NCI-H526 treated with DMSO at 0.1 percent for 48 hours (cell line): ENCODE measurements around the gene CITED4.

Experiments
- DNase-seq: peaks from one replicate; lab custom pipeline; 2025; lab: John Stamatoyannopoulos, UW

The CITED4 gene

DNA sequence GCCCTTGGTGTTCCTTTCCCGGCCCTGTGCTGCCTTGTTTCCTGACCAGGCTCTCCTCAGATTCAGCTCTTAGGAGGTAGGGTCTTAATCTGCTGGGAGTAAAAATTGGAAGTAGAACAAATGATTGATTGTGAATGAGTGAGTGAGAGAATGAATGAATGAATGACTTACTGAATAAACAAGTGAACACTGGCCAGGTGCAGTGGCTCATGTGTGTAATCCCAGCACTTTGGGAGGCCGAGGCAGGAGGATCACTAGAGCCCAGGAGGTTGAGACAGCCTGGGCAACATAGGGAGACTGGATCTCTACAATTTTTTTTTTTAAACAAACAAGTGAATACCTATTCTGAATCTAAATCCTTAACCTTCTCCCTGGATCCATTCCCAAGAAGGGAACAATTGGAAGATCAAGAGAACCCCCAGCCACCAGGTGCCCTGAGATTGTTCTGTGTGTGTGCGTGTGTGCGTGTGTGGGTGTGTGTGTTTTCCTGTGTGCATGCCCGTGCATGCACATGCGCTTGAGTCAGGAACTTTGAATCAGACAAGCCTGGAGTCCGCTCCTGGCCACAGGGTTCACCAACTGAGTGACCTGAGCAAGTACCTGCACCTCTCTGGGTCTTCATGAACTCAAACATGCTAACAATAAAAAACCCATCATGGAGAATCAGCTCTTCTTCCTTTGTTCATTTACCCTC is 24.3 kb upstream of the CITED4 start:
- no peak for DNase-seq

DNA sequence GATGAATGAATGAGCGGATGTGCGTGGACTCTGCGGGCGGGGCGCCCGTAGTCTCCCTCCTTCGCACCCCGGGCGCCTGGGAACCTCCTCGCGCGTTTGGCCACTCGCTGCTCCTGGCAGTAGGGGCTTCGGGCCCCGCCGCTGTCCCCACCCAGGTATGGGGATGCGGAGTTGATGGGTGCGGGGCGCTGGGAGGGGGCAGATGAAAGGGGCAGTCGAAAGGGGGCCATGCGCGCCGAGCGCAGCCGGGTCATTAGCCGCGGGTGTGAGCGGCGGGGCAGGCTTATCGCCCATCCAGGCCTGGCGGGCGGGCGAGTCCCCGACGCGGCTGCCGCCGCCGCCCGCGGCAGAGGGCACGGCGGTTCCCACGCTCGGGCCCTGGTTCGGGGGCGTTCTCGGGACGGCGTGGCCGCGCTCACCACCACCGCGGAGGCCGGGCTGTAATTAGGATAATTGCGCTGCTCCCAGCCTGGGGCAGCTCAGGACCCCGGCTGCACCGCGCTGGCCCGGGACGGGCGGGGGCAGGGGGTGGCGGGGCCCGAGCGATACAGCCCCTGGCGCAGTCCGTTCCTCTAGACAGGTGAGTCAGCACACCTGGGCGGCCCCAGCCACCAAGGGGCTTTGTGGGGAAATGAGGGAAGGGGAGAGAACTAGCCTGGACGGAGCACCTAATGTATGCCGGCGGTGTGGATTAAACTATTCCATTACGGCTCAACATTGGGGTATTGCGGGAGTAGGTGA is 22.1 kb upstream of the CITED4 start:
- DNase-seq: no peak

DNA sequence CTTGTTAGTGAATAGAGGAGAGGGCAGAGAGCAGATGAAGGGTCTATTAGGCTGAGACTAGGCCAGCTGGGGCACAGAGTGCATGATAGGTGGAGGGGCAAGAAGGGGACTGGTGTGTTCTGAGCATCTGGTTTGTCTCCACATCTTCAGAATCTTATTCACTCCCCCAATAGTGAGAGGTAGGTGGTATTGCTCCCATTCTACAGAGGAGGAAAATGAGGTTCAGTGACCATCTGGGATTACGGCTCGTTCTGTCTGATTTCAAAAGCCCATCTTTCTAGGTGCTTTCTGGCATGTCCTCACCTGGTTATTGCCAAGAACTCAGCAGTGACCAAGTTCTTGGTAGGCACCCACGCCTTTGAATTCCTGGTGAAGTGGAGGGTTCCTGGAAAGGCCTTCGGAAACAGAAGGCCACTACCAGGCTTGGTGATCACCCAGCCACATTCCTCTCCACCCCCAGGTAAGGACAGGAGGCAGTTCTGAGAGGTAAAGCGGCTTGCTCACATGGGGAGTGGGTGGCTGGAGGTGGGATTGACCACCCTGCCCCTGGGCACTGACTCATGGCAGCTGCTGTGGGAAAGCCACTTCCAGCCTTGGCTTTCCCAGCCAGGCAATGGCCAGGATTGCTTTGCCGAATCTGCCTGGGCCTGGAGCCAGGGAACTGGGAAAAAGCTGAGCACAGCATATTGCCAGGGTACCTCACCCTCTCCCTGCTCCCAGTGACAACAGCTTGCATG is 18.8 kb upstream of the CITED4 start:
- no peak for DNase-seq

DNA sequence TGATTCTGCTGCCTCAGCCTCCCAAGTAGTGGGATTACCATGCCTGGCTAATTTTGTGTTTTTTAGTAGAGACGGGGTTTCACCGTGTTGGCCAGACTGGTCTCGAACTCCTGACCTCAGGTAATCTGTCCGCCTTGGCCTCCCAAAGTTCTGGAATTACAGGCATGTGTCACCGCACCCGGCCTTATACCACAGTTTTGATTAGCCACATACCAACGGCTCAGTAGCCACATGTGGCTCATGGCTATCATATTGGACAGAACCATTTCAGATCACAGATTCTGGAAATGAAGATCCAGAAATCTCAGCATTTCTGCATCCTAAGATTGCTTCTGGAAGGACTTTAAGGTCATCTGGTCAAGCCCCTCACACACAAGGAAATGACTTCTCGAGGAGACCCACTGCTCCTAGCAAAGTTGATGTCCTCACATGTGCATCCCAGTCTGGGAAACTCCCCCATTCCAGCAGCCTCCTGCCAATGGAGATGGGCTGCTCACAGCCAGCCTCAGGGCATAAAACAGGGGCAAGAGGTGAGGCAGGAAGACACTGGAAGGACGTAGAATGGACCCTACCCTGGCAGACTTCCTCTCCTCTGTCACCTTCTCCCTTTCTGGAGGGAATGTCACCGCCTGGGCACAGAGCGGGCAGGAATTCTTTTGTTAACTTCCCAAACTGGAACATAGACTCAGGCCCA is 17.5 kb upstream of the CITED4 start:
- no peak for DNase-seq

DNA sequence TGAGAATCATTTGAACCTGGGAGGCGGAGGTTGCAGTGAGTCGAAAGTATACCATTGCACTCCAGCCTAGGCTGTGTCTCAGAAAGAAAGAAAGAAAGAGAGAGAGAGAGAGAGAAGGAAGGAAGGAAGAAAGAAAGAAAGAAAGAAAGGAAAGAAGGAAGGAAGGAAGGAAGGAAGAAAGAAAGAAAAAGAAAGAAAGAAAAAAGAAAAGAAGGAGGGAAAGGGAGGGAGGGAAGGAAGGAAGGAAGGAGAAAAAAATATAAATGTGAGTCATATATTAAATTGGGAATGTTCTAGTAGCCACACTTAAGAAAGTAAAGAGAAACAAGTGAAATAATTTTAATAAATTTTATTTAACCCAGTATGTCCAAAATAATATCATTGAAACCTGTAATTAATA is 16.7 kb upstream of the CITED4 start:
- no peak for DNase-seq

DNA sequence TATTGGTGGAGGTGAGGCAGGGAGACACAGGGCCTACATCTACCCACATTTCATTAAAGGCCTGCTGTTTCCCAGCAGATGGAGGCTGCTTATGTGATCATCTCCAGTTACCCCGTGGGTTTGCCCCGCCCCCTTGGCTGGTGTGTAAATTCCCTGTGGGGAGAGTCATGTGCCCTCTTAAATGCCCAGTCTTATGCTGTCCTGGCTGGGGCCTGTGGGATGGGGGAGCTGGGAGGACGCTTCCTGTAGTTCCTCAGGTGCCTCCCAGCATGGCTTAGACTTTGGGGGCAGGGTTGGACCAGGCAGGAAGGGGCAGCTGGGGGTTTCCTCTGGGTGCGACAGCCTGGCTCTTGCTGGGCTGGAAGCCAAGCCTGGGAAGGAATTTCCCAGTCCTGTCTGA is 15.5 kb upstream of the CITED4 start:
- DNase-seq: no peak

DNA sequence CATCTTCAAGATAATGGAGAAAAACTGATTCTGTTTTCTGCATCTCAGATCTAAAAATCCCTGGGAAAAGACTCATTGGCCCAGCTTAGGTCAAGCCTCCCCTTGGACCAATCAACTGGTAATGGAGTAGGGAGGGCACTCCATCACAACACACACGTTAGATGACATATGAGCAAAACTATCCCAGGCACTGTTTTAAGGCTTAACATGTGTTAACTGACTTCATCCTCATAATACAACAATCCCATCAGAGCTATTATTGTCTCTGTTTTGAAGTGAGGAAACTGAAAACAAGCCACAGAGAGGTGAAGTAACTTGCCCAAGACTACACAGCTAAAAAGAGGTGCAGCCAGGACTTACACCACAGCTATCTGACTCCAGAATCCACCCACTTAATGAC is 14.7 kb upstream of the CITED4 start:
- no peak for DNase-seq

DNA sequence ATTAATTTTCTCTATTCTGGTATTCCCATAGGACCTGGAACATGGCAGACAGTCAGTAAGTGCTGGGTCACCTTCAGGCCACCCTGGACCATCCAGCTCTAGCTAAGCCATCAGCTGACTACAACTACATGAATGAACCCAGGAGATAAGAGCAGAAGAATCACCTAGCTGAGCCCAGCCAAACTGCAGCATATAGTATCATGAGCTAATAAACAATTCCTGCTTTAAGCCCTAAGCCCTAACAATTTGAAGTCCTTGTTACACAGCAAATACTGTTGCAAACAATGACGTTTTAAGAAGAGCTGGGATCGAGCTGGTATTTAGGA is 14.2 kb upstream of the CITED4 start:
- no peak for DNase-seq

DNA sequence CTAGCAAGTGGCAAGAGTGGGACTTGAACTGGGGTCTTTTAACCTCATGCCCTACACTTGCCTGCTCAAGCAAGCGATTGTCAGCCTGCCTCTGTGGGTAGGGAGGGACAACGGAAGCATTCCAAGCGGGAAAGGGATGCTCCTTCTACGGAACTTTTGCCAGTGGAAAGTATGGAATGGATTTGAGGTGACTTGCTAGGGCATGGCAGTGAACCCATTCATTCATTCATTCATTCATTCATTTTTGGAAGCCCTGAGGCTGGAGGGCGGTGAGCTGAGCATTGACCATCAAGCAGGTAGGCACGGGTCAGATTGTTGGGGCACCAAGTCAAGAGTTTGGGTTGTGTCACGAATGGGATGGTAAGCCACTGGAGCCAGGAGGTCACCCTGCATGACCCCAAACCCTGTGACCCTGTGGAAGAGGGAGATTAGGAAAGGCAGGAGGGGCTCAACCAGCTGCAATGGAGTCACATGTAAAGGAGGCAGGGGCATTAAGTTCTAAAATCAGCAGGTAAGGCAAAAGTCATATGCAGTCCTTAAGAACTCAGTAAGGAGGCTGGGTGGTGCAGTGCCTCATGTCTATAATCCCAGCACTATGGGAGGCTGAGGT is 11.8 kb upstream of the CITED4 start:
- no peak for DNase-seq

DNA sequence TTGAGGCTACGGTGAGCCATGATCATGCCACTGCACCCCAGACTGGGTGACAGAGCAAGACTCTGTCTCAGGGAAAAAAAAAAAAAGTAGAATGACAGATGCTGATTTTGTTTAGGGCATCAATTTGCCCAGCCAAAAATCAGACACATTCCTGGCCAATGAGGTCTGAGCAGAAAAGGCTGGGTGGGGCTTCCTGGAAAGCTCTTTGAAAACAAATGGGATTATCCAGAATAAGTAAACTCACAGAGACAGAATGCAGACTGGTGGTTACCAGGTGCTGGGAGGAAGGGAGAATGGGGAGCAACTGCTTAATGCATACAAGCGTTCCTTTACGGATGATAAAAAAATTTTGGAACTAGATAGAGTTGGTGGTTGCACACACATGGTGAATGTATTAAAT is 10.1 kb upstream of the CITED4 start:
- DNase-seq: no peak

DNA sequence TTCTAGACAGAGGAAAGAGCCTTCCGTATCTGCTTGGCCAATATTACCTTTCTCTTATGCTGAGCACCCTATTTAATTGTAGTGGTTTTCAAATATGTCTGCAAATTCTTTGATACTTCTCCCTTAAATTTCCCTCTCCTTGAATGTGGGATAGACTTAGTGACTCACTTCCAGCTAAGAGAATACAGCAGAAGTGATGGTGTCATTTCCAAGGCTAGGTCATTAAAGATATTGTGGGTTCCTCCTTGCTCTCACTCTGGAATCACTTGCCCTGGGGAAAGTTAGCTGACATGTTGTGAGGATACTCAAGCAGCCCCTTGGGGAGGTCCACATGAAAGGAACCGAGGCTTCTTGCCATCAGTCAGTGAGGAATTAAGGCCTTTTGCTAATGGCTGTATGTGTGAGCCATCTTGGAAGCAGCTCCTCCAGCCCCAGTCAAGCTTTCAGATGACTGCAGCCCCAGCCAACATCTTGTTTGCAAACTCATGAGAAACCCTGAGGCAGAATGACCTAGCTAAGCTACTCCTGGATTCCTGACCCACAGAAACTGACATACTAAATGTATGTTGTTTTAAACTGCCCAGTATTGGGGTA is 8.1 kb upstream of the CITED4 start:
- no peak for DNase-seq

DNA sequence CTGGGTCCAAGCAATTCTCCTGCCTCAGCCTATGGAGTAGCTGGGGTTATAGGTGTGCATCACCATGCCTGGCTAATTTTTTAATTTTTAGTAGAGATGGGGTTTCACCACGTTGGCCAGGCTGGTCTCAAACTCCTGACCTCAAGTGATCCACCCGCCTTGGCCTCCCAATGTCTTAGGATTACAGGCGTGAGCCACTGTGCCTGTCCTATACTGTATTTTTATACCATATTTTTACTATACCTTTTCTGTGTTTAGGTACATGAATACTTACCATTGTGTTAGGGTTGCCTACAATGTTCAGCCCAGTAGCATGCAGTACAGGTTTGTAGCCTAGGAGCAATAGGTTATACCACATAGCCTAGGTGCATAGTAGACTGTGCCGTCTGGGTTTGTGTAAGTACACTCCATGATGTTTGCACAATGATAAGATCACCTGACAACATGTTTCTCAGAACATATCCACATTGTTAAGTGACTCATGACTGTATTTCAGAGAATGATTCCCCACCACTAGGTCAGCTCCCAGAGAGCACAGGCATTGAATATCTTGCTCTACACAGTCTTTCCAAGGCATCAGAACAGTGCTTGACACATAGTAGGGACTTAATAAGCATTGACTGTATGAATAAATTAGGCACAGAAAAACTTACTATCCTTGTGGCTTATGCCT is 6.0 kb upstream of the CITED4 start:
- peak; percentile 22 for DNase-seq

DNA sequence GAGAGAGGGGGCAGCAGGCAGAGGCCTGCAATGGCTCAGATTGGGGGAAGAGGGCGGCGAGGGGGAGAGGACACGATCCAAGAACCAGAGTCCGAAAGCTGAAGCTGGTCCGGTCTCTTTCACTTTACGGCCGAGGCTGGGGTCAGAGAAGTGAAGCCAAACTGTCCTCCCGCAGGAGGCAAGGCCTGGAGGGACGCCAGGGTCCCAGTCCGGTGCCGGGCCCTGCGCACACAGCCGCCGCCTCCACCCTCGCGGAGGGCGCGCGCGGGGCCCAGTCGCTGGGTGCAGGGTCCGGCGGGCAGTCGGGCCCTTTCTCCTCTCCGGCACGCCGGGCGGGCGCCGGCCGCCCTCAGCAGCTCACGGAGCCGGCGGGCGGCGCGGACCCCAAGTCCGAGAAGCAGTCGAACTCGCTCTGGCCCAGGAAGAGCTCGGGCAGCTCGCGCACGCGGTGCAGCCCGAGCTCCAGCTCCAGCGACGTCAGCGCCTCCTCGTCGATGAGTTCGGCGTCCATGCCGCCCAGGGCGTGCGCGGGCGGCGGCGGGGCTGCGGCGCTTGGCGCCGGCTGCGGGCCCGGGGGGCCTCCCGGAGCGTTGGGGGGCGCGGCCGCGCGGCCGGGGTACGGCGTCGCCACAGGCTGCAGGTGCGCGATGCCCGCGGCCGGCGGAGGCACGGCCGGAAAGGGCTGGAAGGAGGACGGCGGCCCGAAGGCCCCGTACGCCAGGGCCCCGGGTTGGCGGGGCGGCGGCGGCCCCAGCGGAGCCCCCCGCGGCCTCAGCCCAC is 749 bp downstream of the CITED4 start:
- no peak for DNase-seq

DNA sequence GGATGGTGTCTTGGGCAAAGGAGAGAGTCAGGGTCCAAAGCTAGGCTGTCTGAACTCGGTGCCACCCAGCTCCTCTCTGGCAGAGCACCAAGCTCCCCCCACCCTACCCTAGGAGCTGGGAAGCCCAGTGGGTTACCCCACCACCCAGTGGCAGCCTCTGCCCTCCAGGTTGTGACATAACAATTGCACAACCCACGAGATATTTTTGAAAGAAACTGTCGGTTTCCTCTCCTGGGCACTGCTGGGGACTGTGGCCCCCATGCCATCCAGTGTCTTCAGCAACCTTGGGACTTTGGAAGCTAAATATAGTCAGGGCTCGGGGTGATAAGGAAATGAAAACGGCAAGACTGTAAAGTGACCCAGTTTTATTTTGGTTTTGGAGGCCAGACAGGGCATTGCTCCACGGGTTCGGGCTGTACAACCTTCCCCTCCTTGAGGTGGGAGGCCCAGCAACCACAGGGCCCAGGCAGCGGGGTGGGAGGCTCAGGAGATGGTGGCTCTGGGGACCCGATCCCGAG is 1.4 kb downstream of the CITED4 start:
- no peak for DNase-seq

DNA sequence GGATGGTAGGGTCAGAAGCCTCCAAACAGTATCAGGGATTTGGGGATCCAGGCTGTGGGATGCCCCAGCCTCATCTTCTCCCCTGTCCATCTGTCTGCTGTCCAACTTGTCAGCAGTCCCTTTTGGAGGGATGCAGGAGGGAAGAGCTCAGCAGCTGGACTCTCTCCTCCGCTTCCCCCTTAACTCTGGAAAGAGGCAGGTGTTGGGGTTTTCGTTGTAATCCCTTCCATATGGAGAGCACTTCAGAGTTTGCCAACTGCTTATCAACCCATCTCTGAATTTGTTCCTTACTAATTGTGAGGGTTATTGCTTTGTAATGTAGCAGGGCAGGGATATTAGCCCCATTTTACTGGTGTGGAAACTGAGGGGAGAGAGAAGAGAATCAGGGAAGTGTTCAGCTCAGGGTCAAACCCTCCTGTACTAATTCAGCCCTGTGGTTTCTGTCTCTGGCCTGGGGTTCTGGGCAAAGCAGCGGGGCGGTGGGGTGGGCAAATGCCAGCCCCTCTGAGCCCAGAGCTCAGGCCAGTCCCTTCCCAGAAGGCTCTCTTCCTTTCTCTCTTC is 3.2 kb downstream of the CITED4 start:
- no peak for DNase-seq

DNA sequence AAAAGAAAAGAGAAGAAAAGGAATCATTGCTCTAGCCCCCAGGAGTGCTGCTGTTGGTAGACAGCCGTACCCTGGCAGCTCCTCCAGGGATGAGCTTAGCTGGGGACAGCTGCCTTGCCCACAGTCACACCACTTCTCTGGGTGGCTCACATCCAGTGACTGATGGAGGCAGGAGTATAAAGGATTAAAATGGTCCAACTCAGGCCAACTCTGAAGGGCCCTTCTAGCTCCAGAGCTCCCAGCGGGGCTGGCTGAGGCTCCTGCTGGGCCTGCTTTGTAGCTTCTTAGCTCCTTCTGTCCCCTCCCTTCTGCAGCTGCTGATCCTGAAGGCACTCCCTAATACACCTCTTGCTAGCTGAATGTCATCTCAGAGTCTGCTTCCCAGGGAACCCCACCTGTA is 4.4 kb downstream of the CITED4 start:
- no peak for DNase-seq

DNA sequence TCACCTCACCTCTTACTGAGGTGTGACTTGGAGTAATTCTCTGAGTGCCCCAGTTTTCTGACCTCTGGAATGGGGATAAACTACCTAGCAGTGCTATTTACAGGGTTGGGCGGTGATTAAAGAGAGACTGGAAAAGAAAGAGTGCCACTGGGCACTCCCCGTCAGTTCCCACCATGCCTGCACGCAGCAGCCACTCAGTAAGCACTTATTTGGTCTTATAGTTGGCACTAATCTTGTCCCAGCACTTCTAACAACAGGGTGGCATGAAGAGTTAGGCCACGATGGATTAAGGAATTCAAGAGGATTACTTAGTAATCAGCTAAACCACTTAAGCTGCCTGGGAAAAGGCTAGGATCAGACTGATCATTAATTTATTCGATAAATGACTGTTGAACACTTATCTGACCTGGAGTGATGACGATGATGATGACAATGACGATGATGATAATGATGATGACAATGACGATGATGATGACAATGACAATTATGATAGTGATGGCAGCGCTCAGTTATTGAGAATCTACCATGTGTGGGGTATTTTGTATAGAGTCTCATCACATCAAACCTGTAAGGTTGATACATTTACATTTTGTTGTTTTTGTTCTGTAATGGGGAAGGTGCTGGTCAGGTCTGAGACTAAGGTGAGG is 5.4 kb downstream of the CITED4 start:
- no peak for DNase-seq

DNA sequence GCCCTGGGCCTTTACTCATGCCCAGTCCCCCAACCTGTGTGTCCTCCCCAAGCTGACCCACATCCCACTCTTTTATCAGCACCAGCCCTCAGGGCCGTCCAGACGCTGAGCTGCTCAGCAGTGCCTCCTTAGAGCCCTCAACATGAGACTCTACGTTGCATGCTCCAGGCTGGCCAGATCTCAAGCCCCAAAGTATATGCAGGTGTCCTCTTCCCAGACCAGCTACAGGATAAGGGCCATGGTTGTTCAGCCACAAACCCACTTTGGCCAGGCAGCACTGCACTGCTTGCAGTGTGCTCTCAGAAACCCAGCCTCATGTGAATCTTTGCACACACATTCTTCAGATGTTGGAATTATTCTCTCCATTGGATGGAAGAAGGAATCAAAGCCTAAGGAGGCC is 6.0 kb downstream of the CITED4 start:
- DNase-seq: no peak

DNA sequence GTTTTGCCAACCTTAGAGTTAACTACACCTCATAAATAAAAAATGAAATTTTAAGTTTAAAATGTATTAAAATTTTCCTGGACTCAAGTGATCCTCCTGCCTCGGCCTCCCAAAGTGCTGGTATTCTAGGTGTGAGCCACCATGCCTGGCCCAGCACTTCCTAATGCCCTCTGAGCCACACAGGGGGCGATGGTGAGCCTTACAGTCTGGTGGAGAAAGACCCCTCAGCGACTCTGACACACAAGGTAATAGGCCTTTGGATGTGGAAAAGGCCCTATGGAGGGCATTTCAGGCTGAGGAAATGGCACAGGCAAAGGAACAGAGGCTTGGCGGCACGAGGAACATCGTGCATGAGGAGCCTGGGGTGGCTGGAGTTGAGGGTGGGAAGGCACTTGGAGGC is 6.7 kb downstream of the CITED4 start:
- DNase-seq: no peak

DNA sequence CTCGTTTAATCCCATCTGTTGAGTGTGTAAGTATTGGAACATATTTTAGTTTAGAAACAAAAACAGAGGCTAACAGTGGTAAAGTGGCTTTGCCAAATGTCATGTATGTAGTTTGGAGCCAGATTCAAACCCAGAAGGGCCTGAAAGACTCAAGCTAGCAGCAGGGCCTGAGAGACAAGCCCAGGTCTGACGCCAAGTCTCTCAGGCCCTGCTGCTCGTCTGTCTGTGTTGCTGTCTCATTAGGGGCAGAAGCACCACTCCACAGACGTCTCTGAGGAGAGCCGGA is 8.3 kb downstream of the CITED4 start:
- no peak for DNase-seq
